Stomach (tissue), 19 donors: ENCODE measurements around the gene C16orf90. TPM values are rescaled to one million over a fixed set of nuclear protein-coding genes. Genes with fewer than 3 reads are reported as not detected.

Experiments
- DNase-seq, 2 donors: peaks; one replicate each; pipeline versions ENCODE4 v3.0.0 to v3.0.0-alpha.2; 2013 to 2019
- H3K27ac ChIP-seq, 5 donors: fragments of 200-600 bp in 4 of 5; sonication (generic) in 4 of 5; one replicate each; pipeline ENCODE4 v1.5.1; 2013 to 2019; ENCODE audit warnings: mild to moderate bottlenecking in 1 of 5, moderate library complexity in 1 of 5
- H3K27me3 ChIP-seq, 3 donors: fragments of 200-600 bp; sonication (generic); one replicate each; pipeline ENCODE4 v1.5.1; 2017 to 2019; ENCODE audit warnings: mixed run types in 1 of 3
- H3K36me3 ChIP-seq, 4 donors: fragments of 200-600 bp; sonication (generic); 1 replicate in 3 of 4; 2 replicates in 1 of 4; pipeline ENCODE4 v1.5.1; 2016 to 2019
- H3K4me1 ChIP-seq, 4 donors: fragments of 200-600 bp; sonication (generic); one replicate each; pipeline ENCODE4 v1.5.1; 2016 to 2019
- H3K4me3 ChIP-seq, 4 donors: fragments of 200-600 bp; sonication (generic) in 3 of 4; one replicate each; pipeline ENCODE4 v1.5.1; 2016 to 2019; ENCODE audit warnings: mild to moderate bottlenecking in 1 of 4
- H3K9me3 ChIP-seq, 4 donors: fragments of 200-600 bp; sonication (generic); one replicate each; pipeline ENCODE4 v1.5.1; 2016 to 2019
- CTCF ChIP-seq, 7 experiments: fragments of 450-650 bp in 4 of 7; fragments of 200-600 bp in 3 of 7; sonication (generic) in 3 of 7; IDR thresholded peaks; one replicate each; pipeline ENCODE4 v1.5.1; 2016 to 2019; ENCODE audit warnings: antibody characterized with exemption in 7 of 7, control low read depth in 2 of 7, mild to moderate bottlenecking in 1 of 7
- EP300 ChIP-seq: sonication (generic); formaldehyde crosslinking; IDR thresholded peaks from one replicate; pipeline ENCODE4 v1.6.1; 2017; ENCODE audit warnings: antibody characterized with exemption
- POLR2A ChIP-seq, 4 donors: fragments of 450-650 bp; IDR thresholded peaks; one replicate each; pipeline ENCODE4 v1.6.1; 2016; ENCODE audit warnings: antibody characterized with exemption in 4 of 4, control low read depth in 2 of 4, mild to moderate bottlenecking in 1 of 4, moderate library complexity in 1 of 4
- POLR2AphosphoS5 ChIP-seq, 3 donors: sonication (generic); formaldehyde crosslinking; IDR thresholded peaks; one replicate each; pipeline ENCODE4 v1.6.1; 2016; ENCODE audit warnings: antibody characterized with exemption in 3 of 3
- WGBS, 5 donors: extraction: QIAGEN DNeasy Blood & Tissue Kit in 3 of 5; methylation state at CpG; one replicate each; pipeline versions ENCODE4 v1.1.5 to v1.1.7; 2013 to 2018; 5-methylcytosine and 5-hydroxymethylcytosine counted together
- intact Hi-C: fragments of 100-400 bp; cut with DNase I; formaldehyde crosslinking; loops from one replicate; pipeline ENCODE4 v1.15.1; 2023; ENCODE audit warnings: low total_unique reads
- long read RNA-seq, 10 donors: transcript quantifications; one replicate each; lab custom pipeline, GENCODE V29; 2026
- polyA plus RNA-seq, 3 donors: library from polyadenylated mRNA; stranded (reverse); fragments of 200-250 nt; gene quantifications; one replicate each; pipeline ENCODE4 v1.2.3, GENCODE V29; 2013
- total RNA-seq, 5 donors: library from RNA; depleted of rRNA; stranded (reverse); fragments of >200 nt; gene quantifications; one replicate each; pipeline versions ENCODE4 v1.1.0 to v1.2.3, GENCODE V29; 2014 to 2016
- donor health status: healthy with polysubstance abuse.
- donor health status: Bipolar disorder and iron deficiency.
- donor health status: healthy.

C16orf90 gene
- not detected for total RNA-seq
- polyA plus RNA-seq = not detected
- long read RNA-seq, donor 1 = 0 reads
- long read RNA-seq, donor 2 = 0 reads
- long read RNA-seq, donor 3 = 0 reads
- long read RNA-seq, donor 4 = 0 reads
- long read RNA-seq, donor 5 = 0 reads
- long read RNA-seq, donor 6 = 0 reads
- long read RNA-seq, donor 7 = 0 reads
- long read RNA-seq, donor 8 = 0 reads
- long read RNA-seq, donor 9 = 0 reads
- long read RNA-seq, donor 10 = 0 reads

GRCh38 chr16:3495176-3495575 lies at the start of gene C16orf90:
C16orf90 (minus strand) TSS chr16:3495489; CDS start chr16:3495421, 68 bp downstream.
- TF ChIP-seq EP300 (no peak), CTCF (IDR thresholded peaks at IDR 0.05) (no peak), POLR2A (IDR thresholded peaks at IDR 0.05) (no peak), POLR2AphosphoS5 (IDR thresholded peaks at IDR 0.05) (no peak)
- 79 to 92% (median 81%) methylated on average over 3 of the region's 3 CpGs for WGBS, 5 donors
- Histone ChIP-seq H3K4me3 (no peak within 1 kb of the TSS), H3K27me3 (no peaks in the 10 kb centered on the region), H3K4me1 (peaks cover 4 to 17% (median 10%) of the 10 kb centered on the region in 4 donors), H3K27ac (no peak within 1 kb of the TSS), H3K36me3 (no peaks in the 10 kb centered on the region), H3K9me3 (no peaks in the 10 kb centered on the region)
- no peak for DNase-seq
- intact Hi-C loops = no loop called here

DNA sequence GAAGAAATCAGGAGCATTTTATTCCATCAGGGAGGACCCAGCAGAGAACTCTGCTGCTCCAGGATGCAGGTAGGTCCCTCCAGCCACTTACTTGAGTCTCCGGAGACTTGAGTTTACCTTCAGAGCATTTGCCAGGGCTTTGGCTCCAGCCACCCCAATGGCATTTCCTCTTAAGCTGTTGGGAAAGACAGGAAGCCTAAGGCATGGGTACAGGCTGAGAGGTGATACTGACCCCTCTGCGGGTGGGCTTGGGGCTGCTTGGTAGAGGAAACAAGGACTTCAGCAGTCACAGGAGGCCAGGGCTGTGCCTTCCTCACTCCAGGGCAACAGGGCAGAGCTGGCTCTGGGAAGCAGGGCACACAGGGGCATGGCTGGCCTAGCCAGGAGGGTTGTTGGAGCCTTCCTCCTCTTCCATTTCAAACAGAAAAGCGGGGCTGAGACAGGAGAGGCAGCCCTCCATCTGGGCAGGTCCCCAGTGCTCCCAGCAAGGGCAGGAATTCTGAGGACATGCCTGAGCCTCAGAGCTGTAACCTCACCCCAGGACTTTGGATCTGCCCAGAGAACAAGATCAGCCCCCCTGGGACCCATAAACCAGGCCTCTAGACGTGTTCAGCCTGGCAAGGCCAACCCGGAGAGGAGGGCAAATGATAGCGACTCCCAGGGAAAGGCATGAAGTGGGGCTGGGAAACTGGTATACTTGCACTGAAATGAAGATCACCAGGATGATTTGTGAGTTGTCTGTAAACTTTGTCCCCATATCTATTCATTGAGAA lies 47.5 kb upstream of the C16orf90 start:
- Histone ChIP-seq H3K4me1 (no peaks in the 10 kb centered on the region), H3K27me3 (no peaks in the 10 kb centered on the region), H3K27ac (no peak overlapping the region), H3K4me3 (no peak overlapping the region), H3K36me3 (peaks cover 12 to 46% (median 40%) of the 10 kb centered on the region in 4 donors), H3K9me3 (no peaks in the 10 kb centered on the region)
- WGBS, 5 donors = 73 to 89% (median 85%) methylated on average over 6 of the region's 6 CpGs
- intact Hi-C loops = no loop called here
- no peak for DNase-seq
- TF ChIP-seq CTCF (IDR thresholded peaks at IDR 0.05) = no peak

DNA sequence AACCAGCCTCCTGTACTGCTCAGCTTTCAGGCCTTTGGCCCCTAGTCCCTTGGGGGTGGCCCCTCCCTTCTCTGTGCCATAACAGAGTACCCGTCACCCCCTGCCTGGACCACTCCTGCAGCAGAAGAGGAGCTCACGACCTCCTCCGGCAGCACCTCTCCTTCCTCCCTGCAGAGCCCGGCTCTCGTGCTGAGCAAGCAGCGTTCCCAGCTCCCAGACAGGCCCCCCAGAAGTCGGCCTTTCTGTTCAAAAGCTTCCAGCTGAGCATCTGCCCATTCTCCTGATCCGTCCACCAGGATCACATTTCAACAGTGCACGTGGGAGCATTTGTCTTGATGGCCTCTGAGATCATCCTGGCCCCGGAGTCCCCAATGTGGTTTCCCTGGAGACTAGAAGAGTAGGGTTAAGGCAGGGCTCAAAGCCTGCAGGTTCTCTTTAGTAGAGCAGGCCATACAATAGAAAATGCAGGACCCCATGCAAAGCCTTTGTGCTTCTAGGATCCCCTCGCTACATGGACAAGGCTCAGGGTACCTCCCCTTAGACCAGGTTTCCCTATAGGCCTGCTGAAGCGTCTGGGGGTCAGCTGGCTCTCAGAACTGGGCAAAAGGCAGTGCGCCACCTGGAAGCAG lies 46.4 kb upstream of the C16orf90 start:
- Histone ChIP-seq H3K9me3 (no peaks in the 10 kb centered on the region), H3K4me1 (peaks cover 0 to 6% (median 0%) of the 10 kb centered on the region in 4 donors), H3K4me3 (no peak overlapping the region), H3K27me3 (no peaks in the 10 kb centered on the region), H3K36me3 (peaks cover 12 to 57% (median 50%) of the 10 kb centered on the region in 4 donors), H3K27ac (no peak overlapping the region)
- 85 to 91% (median 86%) methylated on average over 13 of the region's 13 CpGs for WGBS, 5 donors
- intact Hi-C loops = no loop called here
- TF ChIP-seq POLR2A (IDR thresholded peaks at IDR 0.05) (no peak), EP300 (no peak), CTCF (IDR thresholded peaks at IDR 0.05) (no peak), POLR2AphosphoS5 (IDR thresholded peaks at IDR 0.05) (no peak)
- DNase-seq = no peak

GRCh38 chr16:3538222-3538621 lies 42.9 kb upstream of the C16orf90 start:
- H3K4me1 ChIP-seq = peaks cover 0 to 17% (median 0%) of the 10 kb centered on the region in 4 donors
- peaks cover 21 to 91% (median 83%) of the 10 kb centered on the region in 4 donors for H3K36me3 ChIP-seq
- no peaks in the 10 kb centered on the region for H3K27me3 ChIP-seq
- WGBS, 5 donors = 77 to 90% (median 87%) methylated on average over 4 of the region's 4 CpGs
- TF ChIP-seq POLR2AphosphoS5 (IDR thresholded peaks at IDR 0.05) (no peak), CTCF (IDR thresholded peaks at IDR 0.05) (no peak), POLR2A (IDR thresholded peaks at IDR 0.05) (no peak), EP300 (no peak)
- H3K9me3 ChIP-seq = no peaks in the 10 kb centered on the region
- intact Hi-C loops = no loop called here
- no peak overlapping the region for H3K27ac ChIP-seq
- DNase-seq = no peak
- H3K4me3 ChIP-seq = no peak overlapping the region
